GM19438 (cell line): Measurements from ENCODE around the gene CTNNB1.
A peak's percentile ranks its signal among the peaks of the same experiment; 100 is the strongest.

ENCODE experiments used
- ATAC-seq: cut with Tn5 transposase; IDR thresholded peaks from one replicate; pipeline ENCODE4 v1.9.1; 2021; ENCODE audit warnings: low read depth; ENCODE audit not compliant: unreplicated experiment

The CTNNB1 gene

DNA sequence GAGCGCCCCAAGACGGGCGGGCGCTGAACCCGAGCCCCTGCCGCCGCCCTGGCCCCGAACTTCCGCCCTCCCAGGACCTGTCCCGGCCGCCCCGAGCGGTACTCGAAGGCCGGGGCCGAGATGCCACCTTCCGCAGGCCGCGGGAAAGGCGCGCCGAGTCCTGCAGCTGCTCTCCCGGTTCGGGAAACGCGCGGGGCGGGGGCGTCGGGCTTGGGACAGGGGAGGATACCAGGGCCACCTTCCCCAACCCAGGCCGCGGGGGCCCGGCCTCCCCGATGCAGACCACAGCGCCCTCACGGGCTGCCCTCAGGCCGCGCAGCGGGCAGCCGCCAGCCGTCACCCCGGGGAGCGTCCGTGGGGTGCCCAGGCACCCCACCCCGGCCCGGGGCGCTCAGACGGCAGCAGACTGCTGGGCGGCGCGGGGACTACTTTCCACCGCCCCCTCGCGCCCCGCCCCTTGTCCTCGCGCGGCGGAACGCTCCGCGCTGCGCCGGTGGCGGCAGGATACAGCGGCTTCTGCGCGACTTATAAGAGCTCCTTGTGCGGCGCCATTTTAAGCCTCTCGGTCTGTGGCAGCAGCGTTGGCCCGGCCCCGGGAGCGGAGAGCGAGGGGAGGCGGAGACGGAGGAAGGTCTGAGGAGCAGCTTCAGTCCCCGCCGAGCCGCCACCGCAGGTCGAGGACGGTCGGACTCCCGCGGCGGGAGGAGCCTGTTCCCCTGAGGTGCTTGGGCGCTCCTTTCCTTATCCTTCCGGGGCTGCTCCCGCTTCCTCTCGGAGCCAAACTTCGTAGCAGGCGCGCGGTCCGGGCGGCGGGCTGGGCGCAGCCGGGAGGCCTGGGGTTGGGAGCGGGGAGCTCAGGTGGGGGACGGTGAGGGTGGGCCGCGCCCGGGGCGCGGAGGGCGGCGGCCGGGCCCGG, at the start of gene CTNNB1:
Gene CTNNB1 (plus strand): TSS at position 556 of the 916 bp plus-strand sequence. CDS start 24,564 bp downstream, outside the sequence.
- ATAC-seq = peak; percentile 68

DNA sequence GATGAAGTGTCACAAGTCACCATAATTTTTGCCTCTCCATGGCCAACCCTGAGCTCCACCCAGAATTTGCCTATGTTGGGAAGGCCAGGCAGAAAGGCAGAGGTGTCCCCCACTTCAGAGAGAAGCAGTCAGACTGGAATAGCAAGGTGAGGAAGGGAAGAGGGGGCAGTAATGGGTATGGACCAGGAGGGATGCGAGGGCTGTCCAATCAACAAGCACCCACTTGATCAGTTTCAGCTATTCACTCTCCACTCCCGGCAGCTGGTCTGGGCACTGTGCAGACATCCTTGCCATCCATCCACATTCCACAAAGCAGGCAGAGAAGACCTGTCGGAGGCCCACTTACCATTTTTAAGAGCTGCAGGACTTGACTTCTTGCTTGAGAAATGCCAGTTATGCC, 43.5 kb upstream of the CTNNB1 start:
- ATAC-seq = no peak

DNA sequence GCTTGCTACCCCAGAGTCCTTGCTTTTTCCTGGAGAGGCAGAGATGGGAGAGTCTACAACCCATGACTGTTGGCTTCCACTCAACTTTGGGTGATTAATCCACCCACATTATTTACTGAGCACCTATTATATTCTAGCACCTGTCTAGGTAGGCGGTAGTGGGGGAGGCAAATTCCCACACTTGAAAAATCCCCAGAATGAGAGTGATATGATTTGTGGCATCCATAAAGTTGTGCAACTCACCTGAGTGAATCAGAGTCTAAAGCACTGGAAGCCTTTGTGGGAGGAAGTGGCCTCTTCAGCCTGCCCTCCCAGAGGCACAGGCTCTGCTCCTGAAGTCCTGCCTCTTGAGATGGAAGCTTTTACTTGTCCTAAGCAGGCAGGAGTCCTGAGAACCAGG, 40.4 kb upstream of the CTNNB1 start:
- ATAC-seq = no peak

DNA sequence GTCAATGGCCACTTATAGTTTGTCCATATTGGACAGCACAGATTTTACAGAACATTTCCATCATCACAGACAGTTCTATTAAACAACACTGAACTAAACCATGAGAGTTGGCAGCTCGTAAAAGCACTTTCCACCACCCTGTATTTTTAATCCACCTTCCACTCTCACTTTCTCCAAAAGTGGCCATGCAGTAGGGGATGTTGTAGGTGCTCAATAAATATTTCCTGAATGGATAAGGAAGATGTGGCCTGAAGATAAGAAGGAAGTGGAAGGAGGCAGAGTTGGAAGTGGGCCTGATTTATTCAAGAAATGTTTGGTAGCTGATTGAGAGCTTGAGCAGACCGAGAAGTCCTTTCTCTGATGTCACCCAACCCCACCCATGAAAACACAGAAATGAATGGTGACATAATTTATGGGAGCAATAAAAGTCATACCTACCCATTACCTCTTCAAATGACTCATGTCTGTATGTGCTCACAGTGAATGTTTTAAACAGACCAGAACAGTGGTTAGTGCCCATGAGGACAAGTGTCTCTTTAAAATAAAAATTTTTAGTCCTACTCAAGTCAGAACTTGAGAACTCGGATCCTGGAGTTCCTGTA, 39.6 kb upstream of the CTNNB1 start:
- ATAC-seq = no peak

DNA sequence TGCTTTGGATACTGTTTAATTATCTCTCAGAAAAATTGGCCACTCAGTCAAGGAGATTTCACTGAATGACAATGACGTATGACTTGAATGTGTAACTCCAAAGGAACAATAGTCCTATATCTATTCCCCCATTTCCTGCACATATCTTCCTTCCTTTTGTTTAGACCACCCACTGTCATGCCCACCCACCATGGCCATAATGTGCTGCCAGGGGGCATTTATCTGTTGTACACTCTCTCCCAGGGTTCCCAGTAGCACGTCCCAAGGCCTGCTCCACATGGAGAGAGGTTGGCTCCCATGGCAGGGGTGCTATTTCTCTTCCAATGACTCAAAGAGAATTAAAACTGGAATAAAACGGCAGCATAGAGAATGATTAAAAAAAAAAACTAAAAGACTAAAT, 36.8 kb upstream of the CTNNB1 start:
- no peak for ATAC-seq

DNA sequence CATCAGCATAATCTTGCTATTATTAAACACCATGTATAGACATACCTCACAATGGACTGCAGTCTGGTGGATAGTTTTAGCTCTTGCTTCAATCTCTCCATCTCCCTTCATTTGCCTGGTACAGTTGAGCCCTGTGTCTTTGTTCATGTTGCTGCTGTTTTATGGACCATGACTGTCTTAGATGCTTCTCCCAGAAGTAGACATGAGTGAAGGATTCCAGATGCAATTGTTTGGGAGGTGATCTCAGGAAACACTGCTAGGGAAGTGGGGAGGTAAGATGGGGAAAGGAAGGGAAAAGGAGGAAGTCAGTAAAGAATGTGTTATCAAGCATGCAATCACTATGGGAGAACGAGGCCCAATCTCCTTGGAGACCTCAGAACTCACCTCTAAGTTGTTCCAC, 36.3 kb upstream of the CTNNB1 start:
- no peak for ATAC-seq

DNA sequence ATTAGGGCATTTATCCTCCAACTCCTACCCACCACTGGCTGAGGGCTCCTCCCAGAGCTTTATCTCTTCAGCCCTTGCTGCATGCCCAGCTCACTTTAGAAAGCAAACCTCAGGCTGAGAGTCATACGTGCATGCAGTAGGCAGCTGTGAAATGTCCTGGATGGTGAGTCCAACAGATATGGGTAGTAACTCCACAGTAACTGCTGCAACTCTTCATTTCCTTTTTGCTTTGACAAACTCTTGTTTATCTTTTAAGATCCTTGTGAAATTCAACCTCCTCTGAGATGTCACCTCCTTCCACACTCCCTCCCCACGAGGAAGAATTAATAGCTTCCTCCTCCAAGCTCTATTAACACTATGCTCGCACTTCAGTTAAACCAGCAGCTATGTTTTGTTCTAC, 35.9 kb upstream of the CTNNB1 start:
- ATAC-seq = no peak

DNA sequence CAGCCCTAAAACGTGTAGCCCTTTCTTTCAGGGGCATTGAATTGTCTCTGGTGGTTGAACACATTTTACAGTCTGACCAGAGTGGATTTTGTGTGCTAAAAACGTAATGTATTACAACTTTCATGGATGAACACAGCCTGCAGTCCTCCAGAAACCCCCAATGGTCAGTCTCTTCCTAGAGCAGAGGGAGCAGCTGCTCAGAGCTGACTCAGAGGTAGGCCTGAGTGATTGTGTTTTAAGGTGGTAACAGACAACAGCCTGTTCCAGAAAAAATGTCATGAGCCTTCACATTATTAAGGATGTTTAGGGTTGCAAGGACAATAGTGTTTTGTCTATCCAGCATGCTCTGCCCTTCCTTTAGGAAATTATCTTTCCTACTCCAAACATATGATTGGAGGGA, 34.5 kb upstream of the CTNNB1 start:
- no peak for ATAC-seq

DNA sequence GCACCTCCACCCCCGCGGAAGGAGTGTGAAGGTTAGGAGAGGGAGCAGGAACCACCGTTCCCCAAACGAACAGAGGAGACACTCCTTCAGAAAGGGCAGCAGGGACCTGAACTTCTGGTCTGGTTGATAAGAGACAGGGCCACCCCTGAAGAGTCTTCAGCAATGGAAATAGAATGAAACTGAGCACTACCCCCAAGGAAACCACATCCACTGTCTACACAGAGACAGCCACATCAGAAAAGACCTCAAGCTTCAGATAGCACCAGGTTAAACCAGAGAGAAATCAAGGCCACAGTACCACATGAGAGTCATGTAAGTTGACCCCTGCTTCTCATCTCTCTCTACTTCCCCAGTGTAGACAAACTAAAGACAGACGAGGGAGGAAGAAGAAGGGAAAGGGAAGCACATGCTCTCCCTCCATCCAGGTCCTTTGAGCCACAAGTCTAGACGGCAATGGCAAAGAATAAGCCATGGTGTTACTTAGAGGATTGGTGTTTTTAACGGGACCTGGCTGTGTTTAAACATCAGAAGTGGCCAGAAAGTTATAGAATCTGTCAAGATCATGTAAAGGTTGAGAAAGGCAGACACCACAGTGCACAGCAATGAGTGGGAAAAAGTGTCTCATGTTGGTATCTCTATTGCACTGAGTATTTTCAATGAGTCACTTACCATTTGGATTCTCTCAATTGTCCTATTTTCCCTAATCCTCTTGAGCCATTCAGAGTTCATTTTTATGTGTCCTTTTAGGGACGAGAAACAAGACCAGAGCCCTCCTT, 31.4 kb upstream of the CTNNB1 start:
- ATAC-seq = no peak

DNA sequence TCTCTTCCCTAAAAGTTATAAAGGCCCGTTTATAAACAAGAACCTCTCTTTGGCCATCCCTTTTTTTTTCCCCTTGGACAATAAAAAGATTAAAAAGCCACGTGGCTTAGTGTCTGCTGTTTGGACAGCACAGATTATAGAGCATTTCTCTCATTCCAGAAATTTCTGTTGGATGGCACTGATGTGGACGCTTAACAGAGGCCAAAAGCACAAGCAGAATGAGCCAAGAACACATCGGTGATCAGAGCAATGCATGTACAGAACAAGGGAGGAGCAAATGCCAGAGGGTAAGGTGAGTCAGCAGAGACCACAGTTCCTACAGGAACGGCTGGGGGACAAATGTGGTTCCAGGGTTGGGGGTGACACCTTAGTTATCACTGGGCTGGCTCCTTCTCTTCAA, 30.3 kb upstream of the CTNNB1 start:
- ATAC-seq = no peak

DNA sequence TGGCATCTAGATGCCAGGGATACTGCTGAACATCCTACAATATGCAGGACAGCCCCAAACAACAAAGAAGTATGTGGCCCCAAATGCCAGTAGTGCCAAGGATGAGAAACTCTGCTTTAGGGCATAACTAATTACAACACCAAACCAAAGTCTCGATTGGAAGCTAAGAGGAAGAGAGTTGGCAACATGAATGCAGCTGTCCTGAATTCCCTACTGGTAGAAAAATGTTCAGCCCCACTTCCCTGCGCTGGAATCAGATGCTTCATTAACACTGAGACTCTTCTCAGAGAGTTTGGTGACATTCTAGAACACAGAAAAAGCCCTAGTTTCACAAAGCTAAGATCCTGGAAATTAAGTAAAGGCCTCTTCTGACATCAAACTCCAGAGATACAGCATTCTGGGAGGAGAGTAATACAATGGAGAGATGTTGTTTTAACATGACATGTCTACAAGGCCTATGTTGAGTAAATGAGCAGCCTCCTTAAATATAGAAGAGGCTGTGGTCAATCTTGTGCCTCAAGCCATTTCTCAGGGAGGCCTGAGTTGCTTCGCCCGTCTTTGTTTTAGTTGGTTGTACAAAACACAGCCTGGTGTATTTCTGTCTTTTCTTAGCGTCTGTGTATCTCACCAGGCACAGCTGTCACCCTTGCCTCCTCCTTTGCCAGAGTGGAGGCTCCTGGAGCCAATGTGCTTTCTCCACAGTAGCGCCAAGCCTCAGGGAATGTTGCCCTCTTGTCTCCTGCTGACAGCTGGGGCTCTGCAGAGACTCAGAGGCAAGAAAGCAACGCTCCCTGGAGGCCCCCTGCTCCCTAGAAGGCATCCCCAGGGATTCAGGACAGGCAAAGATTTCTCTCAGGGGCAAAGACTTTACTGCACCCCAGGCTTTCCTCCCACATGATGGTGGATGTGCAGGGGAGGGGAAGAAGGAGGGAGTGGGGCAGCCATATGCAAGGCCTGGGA, 25.1 kb upstream of the CTNNB1 start:
- no peak for ATAC-seq

DNA sequence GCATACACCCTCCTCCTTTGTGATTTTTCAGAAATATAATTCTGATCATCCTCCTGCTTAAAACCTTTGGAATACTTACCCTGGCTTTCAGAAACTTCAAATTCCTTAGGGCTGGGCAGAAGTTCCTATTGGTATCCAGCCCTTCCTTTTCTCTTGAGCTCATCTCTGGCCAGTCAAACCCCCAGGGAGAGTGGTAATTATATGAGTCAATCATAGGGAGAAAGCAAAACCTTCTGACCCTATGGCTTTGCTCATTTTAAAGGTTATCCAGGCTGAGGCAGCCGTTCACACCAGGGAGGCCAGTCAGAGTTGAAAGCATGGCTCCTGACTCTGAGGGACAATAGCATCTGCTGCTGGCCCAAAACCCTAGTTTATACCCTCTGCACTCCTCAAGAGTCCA, 23.9 kb upstream of the CTNNB1 start:
- no peak for ATAC-seq

DNA sequence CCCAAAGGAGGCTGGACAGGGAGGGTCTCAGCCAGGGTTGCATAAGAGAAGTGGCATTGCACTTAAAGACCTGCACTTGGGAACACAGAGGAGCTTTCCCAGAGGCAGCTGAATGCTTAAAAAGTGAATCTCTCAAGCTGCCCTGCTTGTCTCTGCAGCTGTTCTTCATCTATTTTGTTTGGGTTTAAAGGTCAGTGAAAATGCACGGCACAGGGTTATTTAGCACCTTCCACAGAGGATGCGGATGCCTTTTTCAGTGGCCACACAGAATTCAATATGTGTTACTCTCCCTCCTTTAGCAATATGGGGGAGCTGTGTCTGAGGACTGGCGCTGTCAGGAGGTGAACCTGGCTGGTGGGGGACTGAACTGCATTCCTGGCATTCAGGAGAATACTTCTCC, 22.7 kb upstream of the CTNNB1 start:
- no peak for ATAC-seq

DNA sequence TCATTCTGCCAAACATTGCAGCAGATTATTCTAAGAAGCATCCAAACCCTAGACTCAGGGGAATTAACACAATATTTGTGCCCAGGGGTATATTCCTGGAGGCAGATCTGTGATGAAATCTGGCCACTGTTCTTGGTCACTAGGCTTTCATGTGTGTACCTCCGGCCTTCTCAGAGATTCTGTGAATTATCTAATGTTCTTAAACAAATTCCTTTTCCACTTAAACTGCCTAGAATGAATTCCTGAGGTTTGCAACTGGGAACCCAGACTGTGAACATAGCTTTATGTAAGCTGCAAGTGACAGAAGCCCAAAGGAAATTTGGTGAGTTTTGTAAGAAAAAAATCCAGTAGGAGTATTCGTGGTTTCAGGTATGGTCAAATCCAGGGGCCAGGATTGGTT, 20.7 kb upstream of the CTNNB1 start:
- no peak for ATAC-seq

DNA sequence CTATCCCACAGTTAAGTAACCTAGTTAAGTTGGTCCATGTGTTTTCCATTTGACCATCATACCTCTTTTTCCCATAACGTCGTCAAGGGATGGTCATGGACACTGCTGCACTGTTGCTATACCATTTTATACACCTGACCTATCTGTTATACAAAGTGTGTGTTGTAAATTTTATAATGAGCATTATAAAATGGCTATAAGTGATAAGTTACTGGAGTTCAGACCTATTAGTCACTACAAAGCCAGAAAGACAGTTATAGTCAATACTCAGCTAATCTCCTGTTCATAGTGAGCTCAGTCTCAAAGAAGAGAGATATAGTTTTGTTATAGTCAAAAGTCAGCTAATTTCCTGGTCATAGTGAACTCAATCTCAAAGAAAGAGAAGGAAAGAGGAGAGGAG, 18.9 kb upstream of the CTNNB1 start:
- ATAC-seq = no peak

DNA sequence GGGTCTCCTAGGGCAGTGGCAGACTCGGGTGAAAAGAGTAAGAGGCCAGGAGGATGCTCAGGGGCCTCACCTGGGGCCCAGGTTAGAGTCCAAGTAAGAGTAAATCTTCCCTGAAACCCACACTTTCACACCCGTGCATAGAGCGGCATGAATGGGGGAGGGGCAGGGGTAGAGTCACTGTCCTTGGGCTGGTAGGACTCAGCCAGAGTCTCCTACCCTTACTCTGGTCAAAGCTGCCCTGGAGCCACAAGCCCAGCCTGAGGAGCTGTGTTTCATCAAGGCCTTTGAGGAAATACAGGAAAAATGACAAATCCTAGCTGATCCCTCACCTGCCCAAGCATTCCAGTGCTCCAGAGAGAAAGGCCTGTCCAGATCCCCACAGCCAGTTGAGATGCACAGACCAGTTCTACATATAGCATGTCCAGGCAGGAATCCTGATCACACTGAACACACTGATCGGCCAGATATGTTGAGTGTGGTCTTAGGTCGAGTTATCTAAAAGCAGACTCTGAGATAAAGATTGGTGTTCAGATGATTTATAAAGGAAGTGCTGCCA, 16.7 kb upstream of the CTNNB1 start:
- ATAC-seq = no peak

DNA sequence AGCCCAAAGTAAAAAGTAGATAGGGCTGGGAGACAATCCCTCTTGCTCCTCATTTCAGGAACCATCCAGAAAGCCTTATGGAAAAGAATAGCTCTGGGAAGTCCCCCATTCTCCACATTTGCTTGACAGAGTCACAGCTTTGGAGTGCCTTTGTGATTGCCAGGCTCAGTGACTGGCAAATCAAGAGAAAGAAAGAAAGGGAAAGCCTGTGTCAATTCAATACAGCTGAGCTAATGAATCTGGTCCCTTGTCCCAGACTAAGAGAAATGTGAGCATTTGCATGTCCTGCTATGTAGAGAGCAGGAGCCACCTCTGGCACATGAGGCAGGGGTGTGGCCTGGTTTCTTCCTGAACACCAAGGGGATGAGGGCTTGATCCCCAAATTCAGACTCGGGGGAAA, 14.9 kb upstream of the CTNNB1 start:
- no peak for ATAC-seq

DNA sequence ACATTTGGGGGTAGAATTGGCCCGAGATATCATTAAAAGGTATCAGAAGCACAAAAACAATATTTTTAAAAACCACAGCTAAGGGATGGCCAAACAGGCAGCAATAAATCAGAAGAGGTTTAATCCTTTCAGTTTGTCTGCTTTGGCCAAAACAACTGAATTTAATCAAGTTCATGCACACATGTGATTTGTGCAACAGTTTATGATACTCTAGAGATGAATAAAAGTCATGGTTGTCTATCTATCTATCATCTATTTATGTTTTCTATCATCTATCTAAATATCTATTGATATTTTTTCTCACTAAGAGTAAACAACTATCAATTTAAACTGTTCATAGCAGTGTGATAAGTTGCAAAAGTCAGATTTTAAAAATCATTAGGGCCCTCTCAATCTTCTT, 13.0 kb upstream of the CTNNB1 start:
- ATAC-seq = no peak

DNA sequence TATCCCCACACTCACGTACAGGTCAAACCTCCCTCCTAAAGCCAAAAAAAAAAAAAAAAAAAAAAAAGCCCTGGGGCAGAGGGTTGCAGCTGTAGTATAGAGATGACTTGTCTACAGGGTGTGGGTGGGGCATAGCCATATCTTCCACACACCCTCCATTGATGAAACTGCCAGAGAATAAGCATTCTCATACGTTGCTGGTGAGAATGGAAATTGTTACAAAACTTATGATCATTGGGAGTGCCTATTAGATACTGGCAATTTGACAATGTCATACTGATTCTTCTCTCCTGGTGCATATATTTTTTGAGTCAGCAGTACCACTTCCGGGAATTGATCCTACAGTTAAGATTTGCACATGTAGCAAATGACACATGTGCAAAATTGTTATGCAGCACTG, 11.0 kb upstream of the CTNNB1 start:
- no peak for ATAC-seq
